ENCODE results near the gene FMNL2.
"Not testable (repeated sequence)": the region's sequence is repeated elsewhere in the genome, so short reads cannot be mapped to it uniquely, and the experiment has no call there.

The FMNL2 gene

GRCh38 chr2:152335016-152335725 lies at the start of gene FMNL2:
Gene FMNL2, plus strand, starts transcription at chr2:152335174.
- DNase-seq = peak; percentile 70
- peak; percentile 86 for ATAC-seq

GRCh38 chr2:152292991-152293390 lies 42.0 kb upstream of the FMNL2 start:
- DNase-seq = no peak
- no peak for ATAC-seq

- no peak for ATAC-seq
- no peak for DNase-seq
Measured at GRCh38 chr2:152297715-152298114, 37.3 kb upstream of the FMNL2 start.

- no peak for DNase-seq
- ATAC-seq = no peak
Measured at GRCh38 chr2:152298754-152299153, 36.2 kb upstream of the FMNL2 start.

- ATAC-seq (no peak), DNase-seq (no peak)
Measured at GRCh38 chr2:152301131-152301530, 33.8 kb upstream of the FMNL2 start.

- no peak for ATAC-seq
- DNase-seq = no peak
Measured at GRCh38 chr2:152303951-152304350, 31.0 kb upstream of the FMNL2 start.

GRCh38 chr2:152304836-152305235 lies 30.1 kb upstream of the FMNL2 start:
- DNase-seq (no peak), ATAC-seq (no peak)

- ATAC-seq (no peak), DNase-seq (no peak)
Measured at GRCh38 chr2:152307863-152308262, 27.1 kb upstream of the FMNL2 start.

- DNase-seq (no peak), ATAC-seq (no peak)
Measured at GRCh38 chr2:152309352-152310214, 25.4 kb upstream of the FMNL2 start.

- DNase-seq (no peak), ATAC-seq (no peak)
Measured at GRCh38 chr2:152319822-152320570, 15.0 kb upstream of the FMNL2 start.

- no peak for ATAC-seq
- no peak for DNase-seq
Measured at GRCh38 chr2:152320814-152321213, 14.2 kb upstream of the FMNL2 start.

- no peak for ATAC-seq
- DNase-seq = no peak
Measured at GRCh38 chr2:152322222-152322621, 12.8 kb upstream of the FMNL2 start.

GRCh38 chr2:152325126-152325525 lies 9.8 kb upstream of the FMNL2 start:
- ATAC-seq, DNase-seq: not testable (repeated sequence)

GRCh38 chr2:152326710-152327109 lies 8.3 kb upstream of the FMNL2 start:
- DNase-seq = no peak
- ATAC-seq = no peak

GRCh38 chr2:152328013-152328412 lies 7.0 kb upstream of the FMNL2 start:
- no peak for ATAC-seq
- no peak for DNase-seq

GRCh38 chr2:152330235-152330866 lies 4.6 kb upstream of the FMNL2 start:
- DNase-seq (no peak), ATAC-seq (no peak)

GRCh38 chr2:152334701-152335015 lies 316 bp upstream of the FMNL2 start:
- no peak for ATAC-seq

GRCh38 chr2:152335726-152336118 lies 748 bp downstream of the FMNL2 start:
- ATAC-seq (no peak), DNase-seq (no peak)

More at GRCh38 chr2:152334701-152335015, 316 bp upstream of the FMNL2 start:
- no peak for DNase-seq

GRCh38 chr2:152336119-152336853 lies 1.3 kb downstream of the FMNL2 start:
- ATAC-seq = no peak

GRCh38 chr2:152336854-152337510 lies 2.0 kb downstream of the FMNL2 start:
- DNase-seq = no peak
- no peak for ATAC-seq

More at GRCh38 chr2:152336119-152336853, 1.3 kb downstream of the FMNL2 start:
- DNase-seq = peak; percentile 19

GRCh38 chr2:152337511-152337903 lies 2.5 kb downstream of the FMNL2 start:
- DNase-seq (no peak), ATAC-seq (no peak)
